ENCODE results near the gene NAA35. TPM values are rescaled to one million over a fixed set of nuclear protein-coding genes. Genes with fewer than 3 reads are reported as not detected.
A peak's percentile ranks its signal among the peaks of the same experiment; 100 is the strongest.

The NAA35 gene
- total and polyA plus RNA-seq, 11 donors: 4.0 to 21.8 (median 16.5) TPM

DNA sequence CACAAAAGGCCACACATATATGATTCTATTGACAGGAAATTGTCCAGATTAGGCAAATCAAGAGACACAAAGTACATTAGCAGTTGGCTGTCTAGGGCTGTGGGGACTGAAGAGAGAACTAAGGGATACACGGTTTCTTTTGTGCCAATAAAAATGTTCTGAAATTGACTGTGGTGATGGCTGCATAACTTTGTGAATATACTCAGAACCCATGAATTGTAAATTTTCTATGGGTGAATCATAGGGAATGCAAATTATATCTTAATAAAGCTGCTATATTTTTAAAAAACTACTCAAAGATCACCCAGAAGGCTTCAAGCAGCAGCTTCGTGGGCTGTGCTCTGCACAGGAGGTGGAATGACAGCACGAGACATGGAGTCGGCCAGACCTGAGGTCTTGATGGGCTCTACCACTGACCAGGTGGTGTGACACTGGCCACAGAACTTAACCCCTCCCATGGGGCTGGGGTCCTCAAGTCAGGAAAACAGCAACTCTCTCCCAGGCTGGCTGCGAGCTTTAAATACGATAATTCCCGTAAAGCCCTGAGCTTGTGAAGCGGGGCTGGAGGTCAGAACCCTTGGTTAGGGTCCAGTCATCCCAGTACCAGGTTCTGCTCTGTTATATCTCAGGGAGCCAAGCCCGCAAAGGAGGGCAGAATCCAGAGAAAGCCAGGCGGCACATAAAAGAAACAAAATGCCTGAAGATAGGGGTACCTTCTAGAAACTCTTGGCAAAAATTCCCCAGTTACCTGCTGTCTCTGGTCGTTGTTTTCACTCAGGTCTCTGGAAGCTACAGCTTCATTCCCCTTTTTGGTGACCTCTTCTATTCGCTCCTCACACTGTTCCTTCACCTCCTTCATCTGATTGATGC, 99.3 kb downstream of the NAA35 start:
- WGBS, 4 donors: 91 to 97% (median 96%) methylated on average over 11 to 12 of the region's 12 CpGs
- Histone ChIP-seq H3K27me3 (no peaks in the 10 kb centered on the region), H3K27ac (no peak overlapping the region), H3K9me3 (no peaks in the 10 kb centered on the region), H3K4me1 (no peaks in the 10 kb centered on the region), H3K4me3 (no peak overlapping the region), H3K36me3 (peaks cover 0 to 8% (median 0%) of the 10 kb centered on the region in 9 donors)
- ATAC-seq (no peak), DNase-seq (no peak)
- TF ChIP-seq CTCF (IDR thresholded peaks at IDR 0.05): no peak
- no peak for TF ChIP-seq POLR2A (IDR thresholded peaks at IDR 0.05)
- intact Hi-C loops (cut with DNase I): no loop called here

GRCh38 chr9:86040861-86041155, 99.9 kb downstream of the NAA35 start:
- H3K27ac ChIP-seq: no peak overlapping the region
- intact Hi-C loops (cut with DNase I): no loop called here
- peaks cover 0 to 7% (median 0%) of the 10 kb centered on the region in 9 donors for H3K36me3 ChIP-seq
- H3K27me3 ChIP-seq: no peaks in the 10 kb centered on the region
- DNase-seq (no peak), ATAC-seq (no peak)
- H3K9me3 ChIP-seq: no peaks in the 10 kb centered on the region
- H3K4me1 ChIP-seq: no peaks in the 10 kb centered on the region
- WGBS, 4 donors: 50 to 63% (median 55%) methylated on average over 3 of the region's 3 CpGs
- no peak overlapping the region for H3K4me3 ChIP-seq
- TF ChIP-seq POLR2A (IDR thresholded peaks at IDR 0.05) (no peak), CTCF (IDR thresholded peaks at IDR 0.05) (no peak)

DNA sequence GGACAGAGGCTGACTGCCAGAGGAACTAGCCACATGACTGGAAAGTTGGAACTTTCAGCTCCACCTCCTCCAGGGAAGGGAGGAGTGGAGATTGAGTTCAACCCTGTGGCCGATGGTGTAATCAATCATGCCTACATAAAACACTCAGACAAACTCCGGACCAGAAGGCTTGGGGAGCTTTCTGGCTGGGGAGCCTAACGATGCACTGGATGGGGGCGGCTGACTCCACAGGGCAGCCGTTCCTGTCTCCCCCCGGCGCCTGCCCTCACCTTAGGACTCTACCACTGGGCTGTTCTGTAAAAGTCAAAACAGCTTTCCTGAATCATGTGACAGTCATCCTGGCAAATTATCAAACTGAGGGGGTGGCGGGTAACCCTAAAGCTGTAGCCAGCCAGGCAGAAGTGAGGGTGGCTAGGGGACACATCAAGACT, 100.4 kb downstream of the NAA35 start:
- no peak overlapping the region for H3K27ac ChIP-seq
- intact Hi-C loops (cut with DNase I): no loop called here
- H3K9me3 ChIP-seq: no peaks in the 10 kb centered on the region
- 71 to 83% (median 75%) methylated on average over 7 to 8 of the region's 8 CpGs for WGBS, 4 donors
- H3K36me3 ChIP-seq: peaks cover 0 to 7% (median 0%) of the 10 kb centered on the region in 9 donors
- ATAC-seq (peak in 1 of 4 donors; percentile 11), DNase-seq (no peak)
- no peaks in the 10 kb centered on the region for H3K27me3 ChIP-seq
- TF ChIP-seq POLR2A (IDR thresholded peaks at IDR 0.05): no peak
- TF ChIP-seq CTCF (IDR thresholded peaks at IDR 0.05): no peak
- H3K4me3 ChIP-seq: no peak overlapping the region
- no peaks in the 10 kb centered on the region for H3K4me1 ChIP-seq

GRCh38 chr9:86042199-86042978, 101.4 kb downstream of the NAA35 start:
- Histone ChIP-seq H3K4me3 (no peak overlapping the region), H3K27ac (no peak overlapping the region), H3K36me3 (peaks cover 0 to 7% (median 0%) of the 10 kb centered on the region in 9 donors), H3K9me3 (no peaks in the 10 kb centered on the region), H3K4me1 (no peaks in the 10 kb centered on the region), H3K27me3 (no peaks in the 10 kb centered on the region)
- WGBS, 4 donors: 61 to 73% (median 70%) methylated on average over 5 of the region's 5 CpGs
- DNase-seq: no peak
- TF ChIP-seq POLR2A (IDR thresholded peaks at IDR 0.05) (no peak), CTCF (IDR thresholded peaks at IDR 0.05) (no peak)
- no peak for ATAC-seq
- intact Hi-C loops (cut with DNase I): no loop called here

Measured in heart left ventricle (tissue), 16 donors.